OCI-M2 (cell line): ENCODE data around the gene PLA2G15.
"Not testable (repeated sequence)": the region's sequence is repeated elsewhere in the genome, so short reads cannot be mapped to it uniquely, and the experiment has no call there.

ENCODE experiments used
- DNase-seq: peaks from one replicate; lab custom pipeline; 2025; ENCODE audit not compliant: unreplicated experiment; lab: John Stamatoyannopoulos, UW

The PLA2G15 gene

GRCh38 chr16:68276223-68276622 is 31.1 kb downstream of the PLA2G15 start:
- no peak for DNase-seq

- DNase-seq = no peak
Measured at GRCh38 chr16:68279726-68280558, 34.8 kb downstream of the PLA2G15 start.

GRCh38 chr16:68281368-68282063 is 36.3 kb downstream of the PLA2G15 start:
- DNase-seq = no peak

GRCh38 chr16:68282064-68282452 is 36.9 kb downstream of the PLA2G15 start:
- no peak for DNase-seq

GRCh38 chr16:68283346-68283745 is 38.2 kb downstream of the PLA2G15 start:
- no peak for DNase-seq

- no peak for DNase-seq
Measured at GRCh38 chr16:68283801-68284598, 38.8 kb downstream of the PLA2G15 start.

GRCh38 chr16:68284847-68285246 is 39.7 kb downstream of the PLA2G15 start:
- DNase-seq = no peak

GRCh38 chr16:68285683-68286082 is 40.5 kb downstream of the PLA2G15 start:
- no peak for DNase-seq

GRCh38 chr16:68286153-68287074 is 41.2 kb downstream of the PLA2G15 start:
- DNase-seq = no peak

GRCh38 chr16:68287276-68288251 is 42.4 kb downstream of the PLA2G15 start:
- DNase-seq = no peak

- DNase-seq = no peak
Measured at GRCh38 chr16:68288252-68288650, 43.1 kb downstream of the PLA2G15 start.

GRCh38 chr16:68288796-68289195 is 43.6 kb downstream of the PLA2G15 start:
- DNase-seq = not testable (repeated sequence)

GRCh38 chr16:68289202-68289601 is 44.0 kb downstream of the PLA2G15 start:
- no peak for DNase-seq

GRCh38 chr16:68289621-68290329 is 44.6 kb downstream of the PLA2G15 start:
- DNase-seq = no peak

- DNase-seq = no peak
Measured at GRCh38 chr16:68290450-68290849, 45.3 kb downstream of the PLA2G15 start.

- no peak for DNase-seq
Measured at GRCh38 chr16:68291227-68291626, 46.1 kb downstream of the PLA2G15 start.

GRCh38 chr16:68292425-68292824 is 47.3 kb downstream of the PLA2G15 start:
- DNase-seq = no peak

GRCh38 chr16:68296291-68296690 is 51.1 kb downstream of the PLA2G15 start:
- no peak for DNase-seq

- DNase-seq = no peak
Measured at GRCh38 chr16:68296693-68297092, 51.5 kb downstream of the PLA2G15 start.
